NCI-H1105 treated with DMSO at 0.1 percent for 48 hours (cell line): ENCODE measurements around the gene EPHB2.

Experiments
- DNase-seq: peaks from one replicate; lab custom pipeline; 2025; lab: John Stamatoyannopoulos, UW

Gene EPHB2

GRCh38 chr1:22751124-22751531, 40.5 kb downstream of the EPHB2 start:
- no peak for DNase-seq

GRCh38 chr1:22752339-22752738, 41.7 kb downstream of the EPHB2 start:
- DNase-seq, result no peak

GRCh38 chr1:22753481-22753971, 42.9 kb downstream of the EPHB2 start:
- no peak for DNase-seq

- no peak for DNase-seq
Observed at GRCh38 chr1:22754106-22754768, 43.6 kb downstream of the EPHB2 start.

- DNase-seq, result no peak
Observed at GRCh38 chr1:22754824-22755223, 44.2 kb downstream of the EPHB2 start.

GRCh38 chr1:22755641-22756040, 45.0 kb downstream of the EPHB2 start:
- no peak for DNase-seq

- no peak for DNase-seq
Observed at GRCh38 chr1:22756125-22756735, 45.6 kb downstream of the EPHB2 start.

GRCh38 chr1:22760455-22760854, 49.8 kb downstream of the EPHB2 start:
- no peak for DNase-seq

GRCh38 chr1:22761101-22761500, 50.5 kb downstream of the EPHB2 start:
- DNase-seq, result no peak

- no peak for DNase-seq
Observed at GRCh38 chr1:22761821-22762220, 51.2 kb downstream of the EPHB2 start.

GRCh38 chr1:22763487-22764200, 53.0 kb downstream of the EPHB2 start:
- DNase-seq, result no peak

GRCh38 chr1:22767852-22768251, 57.2 kb downstream of the EPHB2 start:
- DNase-seq, result no peak

GRCh38 chr1:22769932-22770331, 59.3 kb downstream of the EPHB2 start:
- DNase-seq, result no peak

- DNase-seq, result no peak
Observed at GRCh38 chr1:22772014-22772413, 61.4 kb downstream of the EPHB2 start.

GRCh38 chr1:22773981-22774832, 63.6 kb downstream of the EPHB2 start:
- peak; percentile 53 for DNase-seq

GRCh38 chr1:22774833-22775182, 64.2 kb downstream of the EPHB2 start:
- no peak for DNase-seq

GRCh38 chr1:22775478-22775877, 64.8 kb downstream of the EPHB2 start:
- no peak for DNase-seq

GRCh38 chr1:22776035-22776613, 65.5 kb downstream of the EPHB2 start:
- DNase-seq, result no peak

- no peak for DNase-seq
Observed at GRCh38 chr1:22777388-22778057, 66.9 kb downstream of the EPHB2 start.

- no peak for DNase-seq
Observed at GRCh38 chr1:22778408-22778807, 67.8 kb downstream of the EPHB2 start.

GRCh38 chr1:22778862-22779520, 68.4 kb downstream of the EPHB2 start:
- DNase-seq, result no peak
